DND-41 (cell line): ENCODE results near the gene DUSP5.

Experiments used
- ATAC-seq: fragments of 200-7000 bp; cut with Tn5 transposase; 3 replicates; pipeline ENCODE4 v1.9.1; 2021; ENCODE audit warnings: low read depth; ENCODE audit not compliant: insufficient read depth
- DNase-seq: peaks from one replicate; pipeline ENCODE4 v3.0.0-alpha.2; 2020
- H2AFZ ChIP-seq: 2 replicates; pipeline ENCODE4 v1.6.0; 2012; ENCODE audit warnings: low read depth, low read length
- H3K27ac ChIP-seq: 2 replicates; pipeline ENCODE4 v1.5.1; 2012; ENCODE audit warnings: low read length, inconsistent platforms
- H3K27me3 ChIP-seq: fragments of 200-600 bp; sonication (generic); 2 replicates; pipeline ENCODE4 v1.6.0; 2012; ENCODE audit warnings: low read length, mild to moderate bottlenecking, inconsistent platforms; ENCODE audit not compliant: insufficient read depth, poor library complexity
- H3K36me3 ChIP-seq: 2 replicates; pipeline ENCODE4 v1.5.1; 2012; ENCODE audit warnings: low read length, inconsistent platforms; ENCODE audit not compliant: insufficient read depth
- H3K4me1 ChIP-seq: 2 replicates; pipeline ENCODE4 v1.5.1; 2012; ENCODE audit warnings: mild to moderate bottlenecking, low read length; ENCODE audit not compliant: insufficient read depth
- H3K4me2 ChIP-seq: 2 replicates; pipeline ENCODE4 v1.6.0; 2012; ENCODE audit warnings: mild to moderate bottlenecking, moderate library complexity, low read length, inconsistent platforms; ENCODE audit not compliant: insufficient read depth
- H3K4me3 ChIP-seq, 2 experiments: fragments of 200-600 bp in 1 of 2; shearing (Covaris generic) in 1 of 2; 2 replicates each; pipeline ENCODE4 v1.5.1; 2012 to 2016; ENCODE audit warnings: inconsistent platforms in 2 of 2, low read length in 2 of 2, mild to moderate bottlenecking in 2 of 2, low read depth in 1 of 2, moderate library complexity in 1 of 2
- H3K79me2 ChIP-seq: 2 replicates; pipeline ENCODE4 v1.6.0; 2012; ENCODE audit warnings: low read length, inconsistent platforms; ENCODE audit not compliant: insufficient read depth
- H3K9ac ChIP-seq: 2 replicates; pipeline ENCODE4 v1.6.0; 2012; ENCODE audit warnings: low read depth, mild to moderate bottlenecking, inconsistent platforms, low read length, moderate library complexity
- H3K9me3 ChIP-seq: 2 replicates; pipeline ENCODE4 v1.5.1; 2012; ENCODE audit warnings: low read length, moderate library complexity, mild to moderate bottlenecking, inconsistent platforms; ENCODE audit not compliant: insufficient read depth, severe bottlenecking
- H4K20me1 ChIP-seq: 2 replicates; pipeline ENCODE4 v1.6.0; 2012; ENCODE audit warnings: low read length; ENCODE audit not compliant: insufficient read depth
- EZH2 ChIP-seq: IDR thresholded peaks from 3 replicates; pipeline ENCODE4 v1.6.1; 2012; ENCODE audit warnings: borderline replicate concordance, low read depth, mild to moderate bottlenecking, moderate library complexity, low read length, inconsistent platforms; ENCODE audit not compliant: severe bottlenecking
- TF ChIP-seq, protein P1 (sequence below): IDR thresholded peaks from 2 replicates; pipeline ENCODE4 v1.5.1; 2012; ENCODE audit warnings: borderline replicate concordance, low read length, moderate library complexity, mild to moderate bottlenecking; ENCODE audit not compliant: poor library complexity, severe bottlenecking; ENCODE audit errors: extremely low read depth

The DUSP5 gene

DNA sequence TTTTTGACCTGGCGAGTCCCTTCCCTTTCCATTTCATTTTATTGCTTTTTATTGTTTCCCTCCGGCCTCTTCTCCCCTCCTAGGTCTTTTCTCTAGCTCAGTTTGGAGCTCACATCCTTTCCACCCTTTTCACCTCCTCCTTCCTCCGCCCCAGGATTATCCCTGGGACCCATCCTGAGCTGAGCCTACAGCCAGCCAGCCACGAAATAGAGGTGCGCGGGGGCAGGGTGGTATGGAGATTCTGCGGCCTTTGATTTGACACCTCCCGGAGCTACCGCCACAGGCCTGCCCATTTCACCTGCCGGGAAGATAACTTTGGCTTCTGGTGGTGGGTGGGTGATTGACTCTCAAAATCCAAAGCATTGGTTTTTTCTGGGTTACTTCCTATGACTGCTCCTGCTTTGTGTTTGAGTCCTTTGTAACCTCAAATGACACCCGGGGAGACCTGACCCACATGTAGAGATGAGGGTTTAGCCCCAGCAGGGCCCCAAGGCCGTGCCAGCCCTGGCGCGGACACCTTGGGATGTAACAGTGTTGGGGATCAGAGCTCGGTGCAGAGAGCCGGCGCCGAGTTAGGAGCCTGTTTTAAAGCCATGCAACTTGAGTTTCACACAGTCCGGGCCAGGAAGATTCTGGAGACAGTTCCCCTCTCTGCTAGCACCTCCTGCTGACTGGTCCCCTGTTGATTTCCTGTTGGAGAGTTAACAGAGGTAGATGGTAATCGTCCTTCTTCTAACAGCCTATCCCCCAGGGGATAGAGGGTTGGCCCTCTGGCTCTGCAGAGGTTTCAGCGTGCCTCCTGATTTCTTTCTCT lies 1.5 kb downstream of the DUSP5 start:
- H3K27me3 ChIP-seq: no peaks in the 10 kb centered on the region
- peaks cover 3% of the 10 kb centered on the region; the same call in 1 of the 2 replicates for H3K36me3 ChIP-seq
- peaks cover 45% of the 10 kb centered on the region for H3K4me1 ChIP-seq
- H2AFZ ChIP-seq: no peak overlapping the region
- peak overlapping the region; percentile 28 to 70; a peak in 3 of 4 replicates for H3K4me3 ChIP-seq
- peaks cover 6% of the 10 kb centered on the region; the same call in 1 of the 2 replicates for H3K79me2 ChIP-seq
- DNase-seq (no peak), ATAC-seq (no peak)
- peak overlapping the region; percentile 86 for H3K9ac ChIP-seq
- TF ChIP-seq, protein P1, sequence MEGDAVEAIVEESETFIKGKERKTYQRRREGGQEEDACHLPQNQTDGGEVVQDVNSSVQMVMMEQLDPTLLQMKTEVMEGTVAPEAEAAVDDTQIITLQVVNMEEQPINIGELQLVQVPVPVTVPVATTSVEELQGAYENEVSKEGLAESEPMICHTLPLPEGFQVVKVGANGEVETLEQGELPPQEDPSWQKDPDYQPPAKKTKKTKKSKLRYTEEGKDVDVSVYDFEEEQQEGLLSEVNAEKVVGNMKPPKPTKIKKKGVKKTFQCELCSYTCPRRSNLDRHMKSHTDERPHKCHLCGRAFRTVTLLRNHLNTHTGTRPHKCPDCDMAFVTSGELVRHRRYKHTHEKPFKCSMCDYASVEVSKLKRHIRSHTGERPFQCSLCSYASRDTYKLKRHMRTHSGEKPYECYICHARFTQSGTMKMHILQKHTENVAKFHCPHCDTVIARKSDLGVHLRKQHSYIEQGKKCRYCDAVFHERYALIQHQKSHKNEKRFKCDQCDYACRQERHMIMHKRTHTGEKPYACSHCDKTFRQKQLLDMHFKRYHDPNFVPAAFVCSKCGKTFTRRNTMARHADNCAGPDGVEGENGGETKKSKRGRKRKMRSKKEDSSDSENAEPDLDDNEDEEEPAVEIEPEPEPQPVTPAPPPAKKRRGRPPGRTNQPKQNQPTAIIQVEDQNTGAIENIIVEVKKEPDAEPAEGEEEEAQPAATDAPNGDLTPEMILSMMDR: peak; percentile 10
- no peak for TF ChIP-seq EZH2
- H3K9me3 ChIP-seq: no peaks in the 10 kb centered on the region
- peak overlapping the region; percentile 75 for H3K4me2 ChIP-seq
- peaks cover 18% of the 10 kb centered on the region for H4K20me1 ChIP-seq
- no peak overlapping the region for H3K27ac ChIP-seq

DNA sequence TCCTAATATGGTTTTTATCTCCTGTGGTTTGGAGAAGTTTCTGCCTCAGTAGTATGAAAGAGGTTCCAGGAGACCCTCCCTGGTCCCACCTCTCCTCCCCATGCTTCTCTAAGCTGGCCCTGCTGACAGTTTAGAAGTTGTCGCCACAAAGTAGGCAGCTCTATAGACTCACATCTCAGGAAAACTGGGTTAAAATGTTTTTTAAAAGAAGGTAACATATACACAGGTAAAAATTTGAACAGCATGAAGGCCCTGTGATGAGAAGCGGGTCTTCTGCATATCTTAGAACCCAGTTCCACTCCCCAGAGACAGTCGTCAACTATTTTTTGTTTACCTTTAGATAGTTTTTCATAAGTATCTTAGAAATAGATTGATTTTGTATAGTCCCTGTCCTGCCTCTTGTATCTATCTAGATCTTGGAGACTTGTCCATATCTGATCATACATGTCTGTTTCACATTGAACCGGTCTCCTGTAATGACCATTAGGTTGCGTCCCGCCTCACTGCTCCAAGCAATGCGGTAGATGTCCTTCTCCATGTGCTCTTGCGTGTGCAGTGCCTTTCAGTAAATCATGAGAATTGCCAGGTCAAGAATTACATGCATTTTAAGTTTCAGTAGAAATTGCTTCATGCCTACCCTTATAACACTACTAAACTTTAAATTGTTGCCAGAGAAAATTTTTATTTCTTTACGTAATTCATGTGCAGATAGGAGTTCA lies 2.2 kb downstream of the DUSP5 start:
- Histone ChIP-seq H2AFZ (no peak overlapping the region), H3K9ac (peak overlapping the region; percentile 86; the same call in 1 of the 2 replicates), H3K79me2 (peaks cover 6% of the 10 kb centered on the region; the same call in 1 of the 2 replicates), H3K27me3 (no peaks in the 10 kb centered on the region), H3K36me3 (peaks cover 8% of the 10 kb centered on the region; the same call in 1 of the 2 replicates), H3K4me1 (peaks cover 45% of the 10 kb centered on the region), H3K9me3 (no peaks in the 10 kb centered on the region), H4K20me1 (peaks cover 17% of the 10 kb centered on the region), H3K4me2 (peak overlapping the region; percentile 75), H3K27ac (no peak overlapping the region), H3K4me3 (peak overlapping the region in 1 of 2 experiments; percentile 70; a peak in 2 of 4 replicates)
- DNase-seq (no peak), ATAC-seq (no peak)
- TF ChIP-seq EZH2: no peak
- TF ChIP-seq, protein P1: no peak

DNA sequence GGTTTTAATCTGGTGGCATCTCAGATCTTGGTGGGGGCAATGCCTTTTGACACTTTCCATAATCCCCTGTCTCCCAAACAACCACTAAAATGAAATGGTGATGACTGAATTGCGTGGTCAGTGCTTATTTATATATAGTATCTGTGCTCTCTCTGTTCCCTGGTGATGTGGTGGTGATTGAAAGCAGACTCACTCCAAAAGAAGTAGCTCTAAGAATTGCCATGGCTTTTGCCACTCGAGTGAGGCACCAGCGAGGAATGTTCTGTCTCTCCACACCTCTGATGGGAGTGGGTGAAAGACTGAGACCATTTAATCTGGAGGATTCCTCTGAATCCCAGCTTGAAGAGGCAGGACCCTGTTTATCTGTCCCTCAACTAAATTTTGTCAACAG lies 2.8 kb downstream of the DUSP5 start:
- peaks cover 45% of the 10 kb centered on the region for H3K4me1 ChIP-seq
- H3K4me2 ChIP-seq: no peak overlapping the region
- H4K20me1 ChIP-seq: peaks cover 17% of the 10 kb centered on the region
- peaks cover 10% of the 10 kb centered on the region; the same call in 1 of the 2 replicates for H3K36me3 ChIP-seq
- H3K27ac ChIP-seq: no peak overlapping the region
- ATAC-seq (no peak), DNase-seq (no peak)
- H3K27me3 ChIP-seq: no peaks in the 10 kb centered on the region
- H3K9ac ChIP-seq: no peak overlapping the region
- H3K4me3 ChIP-seq: no peak overlapping the region
- TF ChIP-seq, protein P1: no peak
- TF ChIP-seq EZH2: no peak
- H3K9me3 ChIP-seq: no peaks in the 10 kb centered on the region
- H2AFZ ChIP-seq: no peak overlapping the region
- peaks cover 6% of the 10 kb centered on the region; the same call in 1 of the 2 replicates for H3K79me2 ChIP-seq
